ENCODE measurements around the gene SNAPC4. TPM values are rescaled to one million over a fixed set of nuclear protein-coding genes. Genes with fewer than 3 reads are reported as not detected.

Gene SNAPC4
- total and polyA plus RNA-seq, 11 donors: 3.1 to 7.8 (median 4.3) TPM

GRCh38 chr9:136362450-136362784, 37.6 kb downstream of the SNAPC4 start:
- Histone ChIP-seq H3K27ac (peak overlapping the region; percentile 11 to 98 (median 92)), H3K4me3 (peak overlapping the region in 4 of 12 donors; percentile 6 to 96 (median 70)), H3K36me3 (peaks cover 0 to 8% (median under 1%) of the 10 kb centered on the region in 9 donors), H3K9me3 (no peaks in the 10 kb centered on the region), H3K4me1 (peaks cover 3 to 35% (median 22%) of the 10 kb centered on the region in 12 donors), H3K27me3 (no peaks in the 10 kb centered on the region)
- no peak for TF ChIP-seq CTCF (IDR thresholded peaks at IDR 0.05)
- no peak for TF ChIP-seq POLR2A (IDR thresholded peaks at IDR 0.05)
- 78 to 91% (median 85%) methylated on average over 3 to 6 of the region's 6 CpGs for WGBS, 4 donors
- intact Hi-C loops (cut with DNase I): loop anchor here in 3 of 10 donors (2.0 kb wide), 2 partner anchors 18 to 20 kb away; no protein-coding TSS in a partner anchor
- DNase-seq (no peak), ATAC-seq (peak; percentile 0 to 5 (median 2))

GRCh38 chr9:136361754-136362449, 38.1 kb downstream of the SNAPC4 start:
- TF ChIP-seq CTCF (IDR thresholded peaks at IDR 0.05): peak in 1 of 12 donors; percentile 22
- no peak for TF ChIP-seq POLR2A (IDR thresholded peaks at IDR 0.05)
- ATAC-seq: peak; percentile 4 to 34 (median 16)
- no peaks in the 10 kb centered on the region for H3K9me3 ChIP-seq
- WGBS, 4 donors: 70 to 86% (median 78%) methylated on average over 24 to 26 of the region's 26 CpGs
- peaks cover 3 to 35% (median 22%) of the 10 kb centered on the region in 12 donors for H3K4me1 ChIP-seq
- peak overlapping the region; percentile 19 to 98 (median 92) for H3K27ac ChIP-seq
- H3K4me3 ChIP-seq: peak overlapping the region in 1 of 12 donors; percentile 96
- peak in 2 of 5 donors; percentile 61 to 63 for DNase-seq
- intact Hi-C loops (cut with DNase I): loop anchor here in 3 of 10 donors (2.0 kb wide), 2 partner anchors 17 to 19 kb away; no protein-coding TSS in a partner anchor
- H3K36me3 ChIP-seq: peaks cover 0 to 13% (median 2%) of the 10 kb centered on the region in 9 donors
- H3K27me3 ChIP-seq: no peaks in the 10 kb centered on the region

- Histone ChIP-seq H3K27me3 (no peaks in the 10 kb centered on the region), H3K36me3 (peaks cover 0 to 20% (median 8%) of the 10 kb centered on the region in 9 donors), H3K4me3 (no peak overlapping the region), H3K9me3 (no peaks in the 10 kb centered on the region), H3K27ac (peak overlapping the region in 11 of 12 donors; percentile 42 to 98 (median 92)), H3K4me1 (peaks cover 3 to 36% (median 22%) of the 10 kb centered on the region in 12 donors)
- TF ChIP-seq POLR2A (IDR thresholded peaks at IDR 0.05) (no peak), CTCF (IDR thresholded peaks at IDR 0.05) (no peak)
- DNase-seq (no peak), ATAC-seq (no peak)
- intact Hi-C loops (cut with DNase I): no loop called here
- 76 to 88% (median 80%) methylated on average over 38 to 43 of the region's 43 CpGs for WGBS, 4 donors
Observed at GRCh38 chr9:136361047-136361753, 38.8 kb downstream of the SNAPC4 start.

Data from heart left ventricle (tissue), 16 donors.